Measurements from ENCODE around the gene S100A10. TPM values are rescaled to one million over a fixed set of nuclear protein-coding genes. Genes with fewer than 3 reads are reported as not detected.

S100A10 gene
- total and polyA plus RNA-seq, 2 experiments from 2014 or later, result 35.9 to 634 TPM

- Mint-ChIP-seq H3K9me3 (no peaks in the 10 kb centered on the region; the same call in 2 of the 3 replicates), H3K27ac (no peak overlapping the region), H3K36me3 (ENCODE audit: low read depth) (no peaks in the 10 kb centered on the region), H3K27me3 (ENCODE audit: insufficient read depth, low read depth, poor library complexity) (peaks cover 2% of the 10 kb centered on the region), H3K4me3 (no peak overlapping the region), H3K4me1 (peaks cover 9% of the 10 kb centered on the region)
- H3K79me2 ChIP-seq (replicated peaks; ENCODE audit: insufficient read depth), result no peaks in the 10 kb centered on the region
- H2AFZ ChIP-seq, result no peak overlapping the region
- H4K20me1 ChIP-seq (replicated peaks; ENCODE audit: insufficient read depth), result no peaks in the 10 kb centered on the region
- TF ChIP-seq ETS1 (IDR thresholded peaks at IDR 0.05) (no peak), EZH2phosphoT487 (IDR thresholded peaks at IDR 0.05; ENCODE audit: unreplicated experiment) (no peak), EZH2 (IDR thresholded peaks at IDR 0.05; ENCODE audit: low read depth, unreplicated experiment) (no peak), ZNF331 (CRISPR knock-in tag; IDR thresholded peaks at IDR 0.05; ENCODE audit: low read depth) (no peak), ZNF462 (CRISPR knock-in tag; IDR thresholded peaks at IDR 0.05) (no peak)
- TF ChIP-seq, protein P1, sequence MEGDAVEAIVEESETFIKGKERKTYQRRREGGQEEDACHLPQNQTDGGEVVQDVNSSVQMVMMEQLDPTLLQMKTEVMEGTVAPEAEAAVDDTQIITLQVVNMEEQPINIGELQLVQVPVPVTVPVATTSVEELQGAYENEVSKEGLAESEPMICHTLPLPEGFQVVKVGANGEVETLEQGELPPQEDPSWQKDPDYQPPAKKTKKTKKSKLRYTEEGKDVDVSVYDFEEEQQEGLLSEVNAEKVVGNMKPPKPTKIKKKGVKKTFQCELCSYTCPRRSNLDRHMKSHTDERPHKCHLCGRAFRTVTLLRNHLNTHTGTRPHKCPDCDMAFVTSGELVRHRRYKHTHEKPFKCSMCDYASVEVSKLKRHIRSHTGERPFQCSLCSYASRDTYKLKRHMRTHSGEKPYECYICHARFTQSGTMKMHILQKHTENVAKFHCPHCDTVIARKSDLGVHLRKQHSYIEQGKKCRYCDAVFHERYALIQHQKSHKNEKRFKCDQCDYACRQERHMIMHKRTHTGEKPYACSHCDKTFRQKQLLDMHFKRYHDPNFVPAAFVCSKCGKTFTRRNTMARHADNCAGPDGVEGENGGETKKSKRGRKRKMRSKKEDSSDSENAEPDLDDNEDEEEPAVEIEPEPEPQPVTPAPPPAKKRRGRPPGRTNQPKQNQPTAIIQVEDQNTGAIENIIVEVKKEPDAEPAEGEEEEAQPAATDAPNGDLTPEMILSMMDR (conservative IDR thresholded peaks at IDR 0.05; ENCODE audit: low read depth in 2 of 2), result no peak
- TF ChIP-seq, protein P2, sequence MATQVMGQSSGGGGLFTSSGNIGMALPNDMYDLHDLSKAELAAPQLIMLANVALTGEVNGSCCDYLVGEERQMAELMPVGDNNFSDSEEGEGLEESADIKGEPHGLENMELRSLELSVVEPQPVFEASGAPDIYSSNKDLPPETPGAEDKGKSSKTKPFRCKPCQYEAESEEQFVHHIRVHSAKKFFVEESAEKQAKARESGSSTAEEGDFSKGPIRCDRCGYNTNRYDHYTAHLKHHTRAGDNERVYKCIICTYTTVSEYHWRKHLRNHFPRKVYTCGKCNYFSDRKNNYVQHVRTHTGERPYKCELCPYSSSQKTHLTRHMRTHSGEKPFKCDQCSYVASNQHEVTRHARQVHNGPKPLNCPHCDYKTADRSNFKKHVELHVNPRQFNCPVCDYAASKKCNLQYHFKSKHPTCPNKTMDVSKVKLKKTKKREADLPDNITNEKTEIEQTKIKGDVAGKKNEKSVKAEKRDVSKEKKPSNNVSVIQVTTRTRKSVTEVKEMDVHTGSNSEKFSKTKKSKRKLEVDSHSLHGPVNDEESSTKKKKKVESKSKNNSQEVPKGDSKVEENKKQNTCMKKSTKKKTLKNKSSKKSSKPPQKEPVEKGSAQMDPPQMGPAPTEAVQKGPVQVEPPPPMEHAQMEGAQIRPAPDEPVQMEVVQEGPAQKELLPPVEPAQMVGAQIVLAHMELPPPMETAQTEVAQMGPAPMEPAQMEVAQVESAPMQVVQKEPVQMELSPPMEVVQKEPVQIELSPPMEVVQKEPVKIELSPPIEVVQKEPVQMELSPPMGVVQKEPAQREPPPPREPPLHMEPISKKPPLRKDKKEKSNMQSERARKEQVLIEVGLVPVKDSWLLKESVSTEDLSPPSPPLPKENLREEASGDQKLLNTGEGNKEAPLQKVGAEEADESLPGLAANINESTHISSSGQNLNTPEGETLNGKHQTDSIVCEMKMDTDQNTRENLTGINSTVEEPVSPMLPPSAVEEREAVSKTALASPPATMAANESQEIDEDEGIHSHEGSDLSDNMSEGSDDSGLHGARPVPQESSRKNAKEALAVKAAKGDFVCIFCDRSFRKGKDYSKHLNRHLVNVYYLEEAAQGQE (IDR thresholded peaks at IDR 0.05; ENCODE audit: unreplicated experiment), result no peak
- H3K4me1 ChIP-seq (ENCODE audit: insufficient read depth), result peaks cover 3% of the 10 kb centered on the region; the same call in 1 of the 2 replicates
- H3K4me3 ChIP-seq, result no peak overlapping the region
- no peaks in the 10 kb centered on the region for H3K36me3 ChIP-seq (ENCODE audit: insufficient read depth)
- 0 out of 2 replicates have a peak, but pooled peaks cover 2% of the 10 kb centered on the region for H3K9me2 ChIP-seq (ENCODE audit: insufficient read depth)
- no peak overlapping the region for H3K27ac ChIP-seq (ENCODE audit: low read depth)
- no peak for ATAC-seq
- H3K27me3 ChIP-seq (ENCODE audit: insufficient read depth), result no peaks in the 10 kb centered on the region
- no peak for DNase-seq (ENCODE audit: low spot score)
- no peaks in the 10 kb centered on the region for H3F3A ChIP-seq (replicated peaks; ENCODE audit: low read depth)
- no peak overlapping the region for H3K4me2 ChIP-seq
These were observed 50.8 kb downstream of the S100A10 start for GRCh38 chr1:151942882-151943281.
